Endothelial cell (in vitro differentiated cells): ENCODE data around the gene CYP27C1. TPM values are rescaled to one million over a fixed set of nuclear protein-coding genes. Genes with fewer than 3 reads are reported as not detected.

Experiments
- DNase-seq: peaks from one replicate; pipeline ENCODE4 v3.0.0; 2021; ENCODE audit warnings: low spot score
- H3K27ac Mint-ChIP-seq: one replicate; pipeline ENCODE4 v1.8.0; 2021; ENCODE audit warnings: mixed read lengths, inconsistent platforms; ENCODE audit not compliant: unreplicated experiment
- H3K27me3 Mint-ChIP-seq: one replicate; pipeline ENCODE4 v1.8.0; 2021; ENCODE audit warnings: mild to moderate bottlenecking, moderate library complexity, mixed read lengths, inconsistent platforms; ENCODE audit not compliant: unreplicated experiment
- H3K36me3 Mint-ChIP-seq: one replicate; pipeline ENCODE4 v1.8.0; 2021; ENCODE audit warnings: mild to moderate bottlenecking, low read depth, mixed read lengths, inconsistent platforms; ENCODE audit not compliant: unreplicated experiment
- H3K4me1 Mint-ChIP-seq: one replicate; pipeline ENCODE4 v1.8.0; 2021; ENCODE audit warnings: mild to moderate bottlenecking, mixed read lengths, inconsistent platforms; ENCODE audit not compliant: unreplicated experiment
- H3K4me3 Mint-ChIP-seq: one replicate; pipeline ENCODE4 v1.8.0; 2021; ENCODE audit warnings: mild to moderate bottlenecking, mixed read lengths, inconsistent platforms; ENCODE audit not compliant: unreplicated experiment
- H3K9me3 Mint-ChIP-seq: one replicate; pipeline ENCODE4 v1.8.0; 2021; ENCODE audit warnings: mixed read lengths, inconsistent platforms; ENCODE audit not compliant: unreplicated experiment
- long read RNA-seq: library from polyadenylated mRNA; unstranded; transcript quantifications from one replicate; pipeline ENCODE4 v2.0.0, GENCODE V29; 2020; ENCODE audit not compliant: unreplicated experiment
- total RNA-seq: library from RNA; stranded (reverse); fragmentation: NEBNext Ultra II Directional; extraction: Animal tissue kit (Norgen Biotek cat#: 25700); gene quantifications from one replicate; pipeline ENCODE4 v1.2.1, GENCODE V29; 2021; ENCODE audit not compliant: unreplicated experiment
- TF ChIP-seq, protein P1 (sequence below): fragments of 200-600 bp; sonication (generic); IDR thresholded peaks from one replicate; pipeline ENCODE4 v1.5.0; 2021; ENCODE audit warnings: antibody characterized with exemption; ENCODE audit not compliant: unreplicated experiment

The CYP27C1 gene, protein sequence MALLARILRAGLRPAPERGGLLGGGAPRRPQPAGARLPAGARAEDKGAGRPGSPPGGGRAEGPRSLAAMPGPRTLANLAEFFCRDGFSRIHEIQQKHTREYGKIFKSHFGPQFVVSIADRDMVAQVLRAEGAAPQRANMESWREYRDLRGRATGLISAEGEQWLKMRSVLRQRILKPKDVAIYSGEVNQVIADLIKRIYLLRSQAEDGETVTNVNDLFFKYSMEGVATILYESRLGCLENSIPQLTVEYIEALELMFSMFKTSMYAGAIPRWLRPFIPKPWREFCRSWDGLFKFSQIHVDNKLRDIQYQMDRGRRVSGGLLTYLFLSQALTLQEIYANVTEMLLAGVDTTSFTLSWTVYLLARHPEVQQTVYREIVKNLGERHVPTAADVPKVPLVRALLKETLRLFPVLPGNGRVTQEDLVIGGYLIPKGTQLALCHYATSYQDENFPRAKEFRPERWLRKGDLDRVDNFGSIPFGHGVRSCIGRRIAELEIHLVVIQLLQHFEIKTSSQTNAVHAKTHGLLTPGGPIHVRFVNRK
- total RNA-seq = 6.4 TPM
- long read RNA-seq, partial matches to known transcripts = 1 of 1 reads
- long read RNA-seq, other reads (novel, unspliced or antisense) = 0 of 1 reads

DNA sequence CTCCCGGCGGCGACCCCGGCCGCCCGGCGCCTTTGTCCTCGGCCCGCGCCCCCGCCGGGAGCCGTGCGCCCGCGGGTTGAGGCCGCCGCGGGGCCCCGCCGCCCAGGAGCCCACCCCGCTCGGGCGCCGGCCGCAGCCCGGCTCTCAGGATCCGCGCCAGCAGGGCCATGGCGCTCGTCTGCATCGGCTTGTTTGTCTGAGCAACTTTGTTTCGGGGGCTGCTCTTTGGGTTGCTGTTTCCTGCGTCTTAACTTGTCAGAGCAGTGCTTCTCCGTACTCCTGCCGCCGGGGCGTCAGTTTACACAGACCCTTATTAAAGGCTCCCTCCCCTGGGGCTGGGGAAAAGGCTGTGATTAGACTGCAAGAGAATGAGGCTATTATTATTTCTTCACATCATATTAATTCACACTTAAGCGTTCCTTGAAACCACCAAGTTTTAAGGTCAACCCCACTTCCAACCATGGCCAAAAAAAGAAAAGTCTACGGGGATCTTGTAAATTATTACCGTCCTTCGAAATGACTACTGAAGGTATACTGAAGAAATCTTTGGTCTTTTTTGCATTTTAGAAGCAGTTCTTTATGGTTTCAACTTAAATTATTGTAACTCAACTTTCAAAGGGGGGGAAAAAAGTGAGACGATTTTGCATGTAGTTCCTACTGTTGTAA, at the start of gene CYP27C1:
Gene CYP27C1, minus strand, starts transcription at position 198 of the 666 bp plus-strand sequence. Its CDS starts 29 bp downstream, at position 169.
- Mint-ChIP-seq H3K36me3 (peaks cover 6% of the 10 kb centered on the region), H3K9me3 (no peaks in the 10 kb centered on the region), H3K27me3 (peaks cover 13% of the 10 kb centered on the region), H3K27ac (peak within 1 kb of the TSS; percentile 92), H3K4me3 (peak within 1 kb of the TSS; percentile 99), H3K4me1 (peaks cover 30% of the 10 kb centered on the region)
- TF ChIP-seq, protein P1, sequence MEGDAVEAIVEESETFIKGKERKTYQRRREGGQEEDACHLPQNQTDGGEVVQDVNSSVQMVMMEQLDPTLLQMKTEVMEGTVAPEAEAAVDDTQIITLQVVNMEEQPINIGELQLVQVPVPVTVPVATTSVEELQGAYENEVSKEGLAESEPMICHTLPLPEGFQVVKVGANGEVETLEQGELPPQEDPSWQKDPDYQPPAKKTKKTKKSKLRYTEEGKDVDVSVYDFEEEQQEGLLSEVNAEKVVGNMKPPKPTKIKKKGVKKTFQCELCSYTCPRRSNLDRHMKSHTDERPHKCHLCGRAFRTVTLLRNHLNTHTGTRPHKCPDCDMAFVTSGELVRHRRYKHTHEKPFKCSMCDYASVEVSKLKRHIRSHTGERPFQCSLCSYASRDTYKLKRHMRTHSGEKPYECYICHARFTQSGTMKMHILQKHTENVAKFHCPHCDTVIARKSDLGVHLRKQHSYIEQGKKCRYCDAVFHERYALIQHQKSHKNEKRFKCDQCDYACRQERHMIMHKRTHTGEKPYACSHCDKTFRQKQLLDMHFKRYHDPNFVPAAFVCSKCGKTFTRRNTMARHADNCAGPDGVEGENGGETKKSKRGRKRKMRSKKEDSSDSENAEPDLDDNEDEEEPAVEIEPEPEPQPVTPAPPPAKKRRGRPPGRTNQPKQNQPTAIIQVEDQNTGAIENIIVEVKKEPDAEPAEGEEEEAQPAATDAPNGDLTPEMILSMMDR = no peak
- peak; percentile 51 for DNase-seq

DNA sequence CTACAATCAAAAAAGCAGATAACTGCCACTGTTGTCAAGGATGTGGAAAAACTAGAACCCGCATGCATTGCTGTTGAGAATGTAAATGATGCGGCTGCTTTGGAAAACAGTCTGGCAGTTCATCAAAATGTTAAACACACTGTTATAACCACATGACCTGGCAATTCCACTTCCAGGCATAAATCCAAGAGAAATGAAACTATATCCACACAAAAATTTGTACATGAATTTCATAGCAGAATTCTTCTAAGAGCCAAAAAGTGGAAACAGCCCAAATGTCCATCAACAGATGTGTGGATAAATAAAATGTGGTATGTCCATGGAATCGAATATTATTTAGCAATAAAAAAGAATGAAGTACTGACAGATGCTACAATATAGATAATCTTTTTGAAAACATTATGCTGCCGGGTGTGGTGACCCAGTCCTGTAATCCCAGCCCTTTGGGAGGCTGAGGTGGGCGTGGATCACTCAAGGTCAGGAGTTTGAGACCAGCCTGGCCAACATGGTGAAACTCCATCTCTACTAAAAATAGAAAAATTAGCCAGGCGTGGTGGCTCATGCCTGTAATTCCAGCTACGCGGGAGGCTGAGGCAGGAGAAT, 41.8 kb upstream of the CYP27C1 start:
- Mint-ChIP-seq H3K4me1 (peaks cover 2% of the 10 kb centered on the region), H3K9me3 (no peaks in the 10 kb centered on the region), H3K36me3 (peaks cover 46% of the 10 kb centered on the region), H3K4me3 (no peak overlapping the region), H3K27ac (peak overlapping the region; percentile 52), H3K27me3 (peaks cover 2% of the 10 kb centered on the region)
- TF ChIP-seq, protein P1 = no peak
- no peak for DNase-seq

DNA sequence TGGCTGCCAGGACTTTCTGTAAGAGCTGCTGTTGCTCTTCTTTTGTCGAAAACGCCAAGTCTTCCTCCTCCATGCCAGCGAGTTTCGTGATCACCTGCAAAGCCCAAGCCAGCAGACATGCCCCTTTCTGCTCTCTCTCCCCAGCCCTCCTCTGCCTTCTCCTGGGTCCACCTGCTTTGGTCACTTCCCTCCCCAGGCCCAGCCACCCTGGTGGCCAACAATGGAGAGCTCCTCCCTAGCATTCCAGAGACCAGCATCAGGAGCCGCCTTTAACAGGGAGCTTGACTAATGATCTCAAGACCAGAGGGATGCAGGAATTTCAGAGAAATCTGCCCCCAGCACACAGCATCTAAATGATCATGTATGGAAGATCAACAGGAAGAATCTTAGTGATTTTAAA, 39.3 kb upstream of the CYP27C1 start:
- H3K27ac Mint-ChIP-seq = no peak overlapping the region
- peaks cover 1% of the 10 kb centered on the region for H3K27me3 Mint-ChIP-seq
- no peak for DNase-seq
- TF ChIP-seq, protein P1 = no peak
- peak overlapping the region; percentile 68 for H3K4me3 Mint-ChIP-seq
- peaks cover 17% of the 10 kb centered on the region for H3K4me1 Mint-ChIP-seq
- peaks cover 44% of the 10 kb centered on the region for H3K36me3 Mint-ChIP-seq
- no peaks in the 10 kb centered on the region for H3K9me3 Mint-ChIP-seq

DNA sequence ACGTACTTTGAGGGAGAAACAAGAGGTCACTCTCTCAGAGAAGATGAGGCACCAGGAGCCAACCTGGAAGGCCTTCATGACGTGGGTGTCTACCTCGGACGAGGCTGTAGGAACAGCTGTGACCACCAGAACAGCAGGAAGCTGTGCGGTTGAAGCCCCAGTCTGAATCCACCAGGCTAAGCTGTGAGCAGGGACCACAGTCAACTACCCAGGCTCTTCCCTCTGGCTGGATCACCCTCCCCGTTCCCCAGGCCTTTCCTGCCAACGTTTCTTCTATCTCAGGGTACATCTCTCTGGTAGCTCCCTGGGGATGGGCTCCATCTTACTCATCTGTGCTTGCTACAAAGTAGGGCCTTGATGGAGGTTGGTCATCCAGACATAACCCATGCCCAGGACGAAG, 36.8 kb upstream of the CYP27C1 start:
- Mint-ChIP-seq H3K4me3 (peak overlapping the region; percentile 18), H3K27me3 (peaks cover 1% of the 10 kb centered on the region), H3K4me1 (peaks cover 17% of the 10 kb centered on the region), H3K36me3 (peaks cover 44% of the 10 kb centered on the region), H3K27ac (no peak overlapping the region), H3K9me3 (no peaks in the 10 kb centered on the region)
- no peak for DNase-seq
- TF ChIP-seq, protein P1 = no peak
